HCT116 (cell line): ENCODE data around the gene ZNF425. TPM values are rescaled to one million over a fixed set of nuclear protein-coding genes. Genes with fewer than 3 reads are reported as not detected.
A peak's percentile ranks its signal among the peaks of the same experiment; 100 is the strongest.

ENCODE experiments used
- ATAC-seq: fragments of 200-7000 bp; cut with Tn5 transposase; 2 replicates; pipeline ENCODE4 v1.9.1; 2020; ENCODE audit warnings: mild to moderate bottlenecking, moderate library complexity
- BruUV-seq: library from RNA; stranded (reverse); fragments of 400-500 nt; replicated peaks from 2 replicates; lab custom pipeline; 2021; lab: Mats Ljungman, UMichigan
- CTCF ChIA-PET: fragments of 300-600 bp; sonication (Branson Sonifier 250); formaldehyde crosslinking; loops from one replicate; lab custom pipeline; 2021; ENCODE audit warnings: antibody characterized with exemption; lab: Charles Lee
- POLR2A ChIA-PET: fragments of 300-600, 350-600 bp; sonication (Branson Sonifier 250); formaldehyde crosslinking; loops from one replicate; lab custom pipeline; 2021; ENCODE audit warnings: antibody characterized with exemption; lab: Charles Lee
- RAD21 ChIA-PET, 2 experiments: fragments of 300-600 bp; sonication (Branson Sonifier 250); formaldehyde crosslinking; loops; one replicate each; lab custom pipeline; 2023; ENCODE audit warnings: low total read pairs in 2 of 2; ENCODE audit not compliant: uncharacterized antibody in 2 of 2, unreplicated experiment in 2 of 2, low non-redundant PET in 1 of 2; lab: Charles Lee
- DNase-seq: peaks from one replicate; pipeline ENCODE4 v3.0.0-alpha.2; 2010; ENCODE audit warnings: low read depth, low spot score
- H2AFZ ChIP-seq: fragments of 200-600 bp; shearing (Covaris generic), sonication (generic); 2 replicates; pipeline ENCODE4 v1.6.1; 2017; ENCODE audit warnings: low read depth, mixed run types, mixed read lengths, antibody characterized with exemption, low read length; ENCODE audit not compliant: poor library complexity, severe bottlenecking
- H3K27ac ChIP-seq: 2 replicates; pipeline ENCODE4 v1.5.1; 2012; ENCODE audit warnings: low read depth, low read length
- H3K27me3 ChIP-seq: fragments of 200-600 bp; sonication (generic); 2 replicates; pipeline ENCODE4 v1.6.1; 2016; ENCODE audit warnings: mixed run types, low read length, mixed read lengths; ENCODE audit not compliant: insufficient read depth
- H3K36me3 ChIP-seq, 2 experiments: fragments of 200-500 bp in 1 of 2; fragments of 200-600 bp in 1 of 2; sonication (Bioruptor generic) in 1 of 2; sonication (generic) in 1 of 2; 2 replicates each; pipeline versions ENCODE4 v1.5.1 to v1.6.1; 2014 to 2016; ENCODE audit warnings: low read length in 2 of 2, inconsistent platforms in 1 of 2, mixed read lengths in 1 of 2, mixed run types in 1 of 2; ENCODE audit not compliant: insufficient read depth in 2 of 2, control insufficient read depth in 1 of 2
- H3K4me1 ChIP-seq, 2 experiments: fragments of 200-600 bp in 1 of 2; sonication (generic) in 1 of 2; 2 replicates each; pipeline versions ENCODE4 v1.5.1 to v1.6.1; 2012 to 2017; ENCODE audit warnings: low read length in 2 of 2, inconsistent platforms in 1 of 2, mild to moderate bottlenecking in 1 of 2, mixed read lengths in 1 of 2, mixed run types in 1 of 2, moderate library complexity in 1 of 2; ENCODE audit not compliant: insufficient read depth in 2 of 2, control insufficient read depth in 1 of 2
- H3K4me2 ChIP-seq: fragments of 200-600 bp; sonication (generic); 2 replicates; pipeline ENCODE4 v1.6.1; 2017; ENCODE audit warnings: mixed run types, low read length, mixed read lengths
- H3K4me3 ChIP-seq, 2 experiments: fragments of 200-600 bp in 1 of 2; sonication (generic) in 1 of 2; replicated peaks in 1 of 2; 2 replicates each; pipeline ENCODE4 v1.5.1; 2011 to 2016; ENCODE audit warnings: low read length in 2 of 2, control low read depth in 1 of 2, low read depth in 1 of 2, mild to moderate bottlenecking in 1 of 2, mixed read lengths in 1 of 2, mixed run types in 1 of 2
- H3K79me2 ChIP-seq: fragments of 200-600 bp; sonication (generic); 2 replicates; pipeline ENCODE4 v1.6.1; 2017; ENCODE audit warnings: mild to moderate bottlenecking, mixed run types, low read length, moderate library complexity, mixed read lengths; ENCODE audit not compliant: insufficient read depth
- H3K9ac ChIP-seq: fragments of 200-600 bp; sonication (generic); 2 replicates; pipeline ENCODE4 v1.6.1; 2016; ENCODE audit warnings: low read length, mixed read lengths
- H3K9me2 ChIP-seq: fragments of 200-600 bp; sonication (generic), shearing (Covaris generic); 2 replicates; pipeline ENCODE4 v1.6.1; 2017; ENCODE audit warnings: mixed run types, mild to moderate bottlenecking, moderate library complexity; ENCODE audit not compliant: insufficient read depth
- H3K9me3 ChIP-seq, 2 experiments: fragments of 200-500 bp in 1 of 2; fragments of 200-600 bp in 1 of 2; sonication (Bioruptor generic) in 1 of 2; sonication (generic) in 1 of 2; 2 replicates each; pipeline ENCODE4 v1.6.1; 2014 to 2017; ENCODE audit warnings: low read length in 2 of 2, mixed read lengths in 2 of 2, inconsistent platforms in 1 of 2, low read depth in 1 of 2, mild to moderate bottlenecking in 1 of 2, mixed run types in 1 of 2, moderate library complexity in 1 of 2; ENCODE audit not compliant: control insufficient read depth in 1 of 2, insufficient read depth in 1 of 2
- H4K20me1 ChIP-seq: fragments of 200-600 bp; sonication (generic), shearing (Covaris generic); 2 replicates; pipeline ENCODE4 v1.6.1; 2017; ENCODE audit warnings: mixed run types, mild to moderate bottlenecking, moderate library complexity; ENCODE audit not compliant: insufficient read depth
- ELF1 ChIP-seq: IDR thresholded peaks from 2 replicates; pipeline ENCODE4 v1.6.1; 2012; ENCODE audit warnings: low read depth, borderline replicate concordance
- RAD21 ChIP-seq: IDR thresholded peaks from 2 replicates; pipeline ENCODE4 v1.6.1; 2012; ENCODE audit warnings: low read depth, mild to moderate bottlenecking
- REST ChIP-seq: IDR thresholded peaks from 2 replicates; pipeline ENCODE4 v1.6.1; 2012; ENCODE audit warnings: low read depth
- SIN3A ChIP-seq: IDR thresholded peaks from 2 replicates; pipeline ENCODE4 v1.6.1; 2012; ENCODE audit warnings: low read depth
- YY1 ChIP-seq: IDR thresholded peaks from 2 replicates; pipeline ENCODE4 v1.6.1; 2011; ENCODE audit warnings: low read length, low read depth, moderate library complexity, mild to moderate bottlenecking; ENCODE audit not compliant: insufficient replicate concordance; ENCODE audit errors: extremely low read depth
- ZFX ChIP-seq: fragments of 450-650 bp; IDR thresholded peaks from 2 replicates; pipeline ENCODE4 v1.6.1; 2017
- intact Hi-C: fragments of 100-400 bp; cut with micrococcal nuclease; formaldehyde crosslinking; loops from 2 replicates; pipeline ENCODE4 v1.10.0; 2022
- total RNA-seq: library from RNA; stranded (reverse); gene quantifications from one replicate; pipeline ENCODE4 v1.2.1, GENCODE V29; 2021; ENCODE audit not compliant: unreplicated experiment

The ZNF425 gene
- total RNA-seq, 1 experiment from 2014 or later = 2.1 TPM

- RAD21 ChIA-PET = no interaction called here
- Histone ChIP-seq H3K27me3 (no peaks in the 10 kb centered on the region), H3K4me1 (peaks cover 4 to 26% of the 10 kb centered on the region in 2 experiments; a peak in 3 of 4 replicates), H3K79me2 (peaks cover 40% of the 10 kb centered on the region), H3K9me3 (no peaks in the 10 kb centered on the region), H2AFZ (no peak overlapping the region), H3K27ac (peak overlapping the region; percentile 77), H3K4me3 (peak overlapping the region; percentile 68 to 77), H3K36me3 (peaks cover 4 to 20% of the 10 kb centered on the region in 2 experiments; a peak in 3 of 4 replicates), H4K20me1 (no peaks in the 10 kb centered on the region), H3K9me2 (no peaks in the 10 kb centered on the region), H3K4me2 (peak overlapping the region; percentile 92), H3K9ac (peak overlapping the region; percentile 79)
- no TSS peak for BruUV-seq
- CTCF ChIA-PET = interaction anchor here (0.5 to 1.6 kb wide), 7 partner anchors 13 to 355 kb away, joined by 3 to 6 read pairs (median 3); partner anchors contain the start of gene ZNF425
- intact Hi-C loops = no loop called here
- POLR2A ChIA-PET = interaction anchor here (0.9 kb wide), 1 partner anchor 13 kb away, joined by 3 read pairs; no protein-coding TSS in a partner anchor
- DNase-seq (no peak), ATAC-seq (no peak)
- TF ChIP-seq RAD21 = no peak
- no peak for TF ChIP-seq SIN3A
- TF ChIP-seq ZFX = no peak
- TF ChIP-seq YY1 = no peak
- TF ChIP-seq REST = no peak
- TF ChIP-seq ELF1 = no peak
Measured at GRCh38 chr7:149071182-149071635, 54.9 kb downstream of the ZNF425 start.
